ENCODE measurements around the gene HPD. TPM values are rescaled to one million over a fixed set of nuclear protein-coding genes. Genes with fewer than 3 reads are reported as not detected.

HPD gene
- total RNA-seq, 2 experiments from 2014 or later: not detected

DNA sequence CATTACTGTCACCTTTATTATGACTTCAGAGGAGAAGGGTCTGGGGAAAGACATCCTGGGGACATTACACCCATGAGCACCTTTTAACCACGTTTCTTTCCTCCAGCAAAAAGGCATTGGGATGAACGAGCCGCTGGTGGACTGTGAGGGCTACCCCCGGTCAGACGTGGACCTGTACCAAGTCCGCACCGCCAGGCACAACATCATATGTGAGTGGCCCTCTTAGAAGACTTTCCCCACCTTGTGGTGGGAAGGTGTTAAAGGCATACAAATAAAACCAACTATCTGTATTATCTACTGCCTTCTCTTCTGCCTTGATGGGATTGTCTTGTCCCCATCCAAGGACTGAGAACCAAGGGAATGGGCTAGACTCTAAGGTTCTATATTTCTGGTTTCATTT lies 36.0 kb upstream of the HPD start:
- no peaks in the 10 kb centered on the region for H3K9me2 ChIP-seq (ENCODE audit: insufficient read depth, low read length)
- TF ChIP-seq EZH2phosphoT487 (IDR thresholded peaks at IDR 0.05; ENCODE audit: borderline replicate concordance, low read depth, low read length): no peak
- TF ChIP-seq, protein P1, sequence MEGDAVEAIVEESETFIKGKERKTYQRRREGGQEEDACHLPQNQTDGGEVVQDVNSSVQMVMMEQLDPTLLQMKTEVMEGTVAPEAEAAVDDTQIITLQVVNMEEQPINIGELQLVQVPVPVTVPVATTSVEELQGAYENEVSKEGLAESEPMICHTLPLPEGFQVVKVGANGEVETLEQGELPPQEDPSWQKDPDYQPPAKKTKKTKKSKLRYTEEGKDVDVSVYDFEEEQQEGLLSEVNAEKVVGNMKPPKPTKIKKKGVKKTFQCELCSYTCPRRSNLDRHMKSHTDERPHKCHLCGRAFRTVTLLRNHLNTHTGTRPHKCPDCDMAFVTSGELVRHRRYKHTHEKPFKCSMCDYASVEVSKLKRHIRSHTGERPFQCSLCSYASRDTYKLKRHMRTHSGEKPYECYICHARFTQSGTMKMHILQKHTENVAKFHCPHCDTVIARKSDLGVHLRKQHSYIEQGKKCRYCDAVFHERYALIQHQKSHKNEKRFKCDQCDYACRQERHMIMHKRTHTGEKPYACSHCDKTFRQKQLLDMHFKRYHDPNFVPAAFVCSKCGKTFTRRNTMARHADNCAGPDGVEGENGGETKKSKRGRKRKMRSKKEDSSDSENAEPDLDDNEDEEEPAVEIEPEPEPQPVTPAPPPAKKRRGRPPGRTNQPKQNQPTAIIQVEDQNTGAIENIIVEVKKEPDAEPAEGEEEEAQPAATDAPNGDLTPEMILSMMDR (conservative IDR thresholded peaks at IDR 0.05; ENCODE audit: low read length): peak; percentile 78
- no peaks in the 10 kb centered on the region for H4K20me1 ChIP-seq (ENCODE audit: insufficient read depth, low read length)
- H3K4me3 ChIP-seq (ENCODE audit: low read depth, low read length, poor library complexity, severe bottlenecking): peak overlapping the region; percentile 28
- H2AFZ ChIP-seq (ENCODE audit: low read length): no peak overlapping the region
- CTCF ChIA-PET (ENCODE audit: unreplicated experiment): no interaction called here
- H3K79me2 ChIP-seq (ENCODE audit: insufficient read depth, low read depth, low read length): peaks cover 59% of the 10 kb centered on the region
- peaks cover 39% of the 10 kb centered on the region for H3K4me1 ChIP-seq (ENCODE audit: insufficient read depth, low read length, poor library complexity, severe bottlenecking)
- peak overlapping the region; percentile 57 for H3K4me2 ChIP-seq (ENCODE audit: low read length)
- POLR2A ChIA-PET: interaction anchor here (0.5 to 4.3 kb wide), 3 partner anchors 54 to 93 kb away, joined by 3 to 14 read pairs (median 5); no protein-coding TSS in a partner anchor
- BruUV-seq (replicated peaks): no TSS peak
- peak; percentile 72 for DNase-seq (ENCODE audit: low spot score)
- intact Hi-C loops (cut with micrococcal nuclease; ENCODE audit: unreplicated experiment): loop anchor here (1.0 kb wide), 1 partner anchor 99 kb away; no protein-coding TSS in a partner anchor
- H3K27ac ChIP-seq (ENCODE audit: low read depth, low read length, poor library complexity, severe bottlenecking): peak overlapping the region; percentile 79
- H3K36me3 ChIP-seq (ENCODE audit: insufficient read depth, low read length): peaks cover 73% of the 10 kb centered on the region
- H3K9me3 ChIP-seq (ENCODE audit: low read length): no peaks in the 10 kb centered on the region

DNA sequence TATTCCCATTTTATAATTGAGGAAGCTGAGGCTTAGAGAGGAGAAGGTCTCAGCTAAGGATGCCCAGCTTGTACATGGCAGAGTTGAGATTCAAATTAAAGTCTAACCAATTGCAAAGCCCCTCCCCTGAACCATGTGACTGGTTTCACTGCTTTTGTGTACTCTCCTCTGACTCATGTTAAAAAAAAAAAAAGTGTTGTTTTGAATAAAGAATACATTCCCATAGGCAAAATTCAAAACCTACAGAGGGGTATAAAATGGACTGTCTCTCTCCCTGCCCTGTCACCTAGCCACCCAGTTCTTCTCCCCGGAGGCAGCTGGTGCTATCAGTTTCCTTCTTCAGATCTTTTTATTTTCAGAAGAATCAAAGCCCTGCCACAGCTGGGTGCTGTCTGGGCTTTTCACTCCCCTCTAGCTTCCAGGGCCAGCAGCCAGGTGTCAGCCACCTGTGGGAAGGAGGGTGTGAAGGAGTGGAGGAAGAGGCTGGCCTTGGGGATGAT lies 35.4 kb upstream of the HPD start:
- ChIA-PET CTCF (ENCODE audit: unreplicated experiment) (interaction anchor here (0.6 to 1.2 kb wide), 2 partner anchors 83 to 100 kb away, joined by 3 to 6 read pairs; partner anchors contain the start of gene RHOF), POLR2A (interaction anchor here (0.5 to 4.3 kb wide), 7 partner anchors 53 to 1072 kb away, joined by 3 to 14 read pairs (median 3); partner anchors contain the start of gene ABCB9)
- H3K79me2 ChIP-seq (ENCODE audit: insufficient read depth, low read depth, low read length): peaks cover 65% of the 10 kb centered on the region
- no peaks in the 10 kb centered on the region for H3K9me2 ChIP-seq (ENCODE audit: insufficient read depth, low read length)
- H2AFZ ChIP-seq (ENCODE audit: low read length): no peak overlapping the region
- peaks cover 67% of the 10 kb centered on the region for H3K36me3 ChIP-seq (ENCODE audit: insufficient read depth, low read length)
- intact Hi-C loops (cut with micrococcal nuclease; ENCODE audit: unreplicated experiment): loop anchor here (1.0 kb wide), 1 partner anchor 99 kb away; no protein-coding TSS in a partner anchor
- no peaks in the 10 kb centered on the region for H3K9me3 ChIP-seq (ENCODE audit: low read length)
- H3K4me1 ChIP-seq (ENCODE audit: insufficient read depth, low read length, poor library complexity, severe bottlenecking): peaks cover 40% of the 10 kb centered on the region
- no peak for TF ChIP-seq EZH2phosphoT487 (IDR thresholded peaks at IDR 0.05; ENCODE audit: borderline replicate concordance, low read depth, low read length)
- TF ChIP-seq, protein P1 (conservative IDR thresholded peaks at IDR 0.05; ENCODE audit: low read length): no peak
- no TSS peak for BruUV-seq (replicated peaks)
- peak; percentile 70 for DNase-seq (ENCODE audit: low spot score)
- H3K4me3 ChIP-seq (ENCODE audit: low read depth, low read length, poor library complexity, severe bottlenecking): peak overlapping the region; percentile 28
- no peaks in the 10 kb centered on the region for H4K20me1 ChIP-seq (ENCODE audit: insufficient read depth, low read length)
- peak overlapping the region; percentile 79 for H3K27ac ChIP-seq (ENCODE audit: low read depth, low read length, poor library complexity, severe bottlenecking)
- H3K4me2 ChIP-seq (ENCODE audit: low read length): peak overlapping the region; percentile 57
